Smooth muscle cell of bladder (primary cell): ENCODE results near the gene SHBG. TPM values are rescaled to one million over a fixed set of nuclear protein-coding genes. Genes with fewer than 3 reads are reported as not detected.

Experiments used
- total RNA-seq: library from RNA; depleted of rRNA; stranded (reverse); fragments of >200 nt; gene quantifications from 2 replicates; pipeline ENCODE4 v1.2.3, GENCODE V29; 2014

SHBG gene
- total RNA-seq = 0.57 and 148 TPM in 2 replicates

GRCh38 chr17:7629939-7630571 lies at the start of gene SHBG:
SHBG (plus strand) TSS chr17:7630135; CDS start chr17:7630173, 38 bp downstream.

GRCh38 chr17:7583253-7584109 lies 46.5 kb upstream of the SHBG start, which contains the start of gene MPDU1:
MPDU1 (plus strand) TSS chr17:7583852; CDS start chr17:7583863, 11 bp downstream.

GRCh38 chr17:7589891-7590691 lies 39.8 kb upstream of the SHBG start, which contains the start of gene SOX15:
SOX15 (minus strand) TSS chr17:7590094; CDS start chr17:7589676, 418 bp downstream.

GRCh38 chr17:7614425-7615264 lies 15.3 kb upstream of the SHBG start, which contains the start of gene FXR2:
FXR2 (minus strand) TSS chr17:7614897; CDS start chr17:7614532, 365 bp downstream.

GRCh38 chr17:7627250-7628121 lies 2.4 kb upstream of the SHBG start, which contains the start of gene SAT2:
SAT2 (minus strand) TSS chr17:7627821; CDS start chr17:7627635, 186 bp downstream.

GRCh38 chr17:7650509-7651096 lies 20.7 kb downstream of the SHBG start, which contains the start of gene ATP1B2:
ATP1B2 (plus strand) TSS chr17:7650926; CDS start chr17:7651519, 593 bp downstream.

Other genes with a start within 250 kb of the SHBG start
- 0.37 and 0.57 TPM in 2 replicates for gene TNK1, start 249.0 kb upstream of the SHBG start, total RNA-seq
- gene PLSCR3, start 235.6 kb upstream of the SHBG start, total RNA-seq = 13.9 and 14.4 TPM in 2 replicates
- 105 and 158 TPM in 2 replicates for gene TMEM256, start 226.0 kb upstream of the SHBG start, total RNA-seq
- gene NLGN2, start 222.3 kb upstream of the SHBG start, total RNA-seq = 4.1 and 6.3 TPM in 2 replicates
- not detected in 2 replicates for gene SPEM1, start 209.8 kb upstream of the SHBG start, total RNA-seq
- not detected in 2 replicates for gene SPEM2, start 204.5 kb upstream of the SHBG start, total RNA-seq
- not detected in 2 replicates for gene SPEM3, start 201.3 kb upstream of the SHBG start, total RNA-seq
- 0.71 and 0.74 TPM in 2 replicates for gene TMEM102, start 194.7 kb upstream of the SHBG start, total RNA-seq
- 0.71 and 3.4 TPM in 2 replicates for gene FGF11, start 190.6 kb upstream of the SHBG start, total RNA-seq
- gene CHRNB1, start 185.1 kb upstream of the SHBG start, total RNA-seq = 5.9 and 7.3 TPM in 2 replicates
- gene ZBTB4, start 150.5 kb upstream of the SHBG start, total RNA-seq = 14.8 and 19.0 TPM in 2 replicates
- gene SLC35G6, start 148.7 kb upstream of the SHBG start, total RNA-seq = not detected in 2 replicates
- gene POLR2A, start 145.8 kb upstream of the SHBG start, total RNA-seq = 65.1 and 79.0 TPM in 2 replicates
- gene TNFSF12, start 81.1 kb upstream of the SHBG start, total RNA-seq = 2.1 and 4.4 TPM in 2 replicates
- gene TNFSF13, start 71.4 kb upstream of the SHBG start, total RNA-seq = 0.71 and 0.74 TPM in 2 replicates
- 61.0 and 67.3 TPM in 2 replicates for gene SENP3, start 68.2 kb upstream of the SHBG start, total RNA-seq
- 11.2 and 16.3 TPM in 2 replicates for gene CD68, start 50.5 kb upstream of the SHBG start, total RNA-seq
- gene MPDU1, start 46.3 kb upstream of the SHBG start, total RNA-seq = 54.0 and 54.8 TPM in 2 replicates
- gene SOX15, start 40.0 kb upstream of the SHBG start, total RNA-seq = 0.14 and 0.18 TPM in 2 replicates
- gene FXR2, start 15.2 kb upstream of the SHBG start, total RNA-seq = 41.4 and 45.7 TPM in 2 replicates
- gene SAT2, start 2.3 kb upstream of the SHBG start, total RNA-seq = 52.7 and 54.0 TPM in 2 replicates
- not detected in 2 replicates for gene ATP1B2, start 20.8 kb downstream of the SHBG start, total RNA-seq
- 16.9 and 18.7 TPM in 2 replicates for gene TP53, start 57.4 kb downstream of the SHBG start, total RNA-seq
- gene WRAP53, start 58.3 kb downstream of the SHBG start, total RNA-seq = 3.1 and 3.4 TPM in 2 replicates
- gene EFNB3, start 75.1 kb downstream of the SHBG start, total RNA-seq = 0.09 and 0.28 TPM in 2 replicates
- gene DNAH2, start 87.6 kb downstream of the SHBG start, total RNA-seq = 0.57 and 1.8 TPM in 2 replicates
- gene KDM6B, start 204.1 kb downstream of the SHBG start, total RNA-seq = 4.8 and 7.7 TPM in 2 replicates
- 0.14 and 0.28 TPM in 2 replicates for gene TMEM88, start 224.9 kb downstream of the SHBG start, total RNA-seq
- 96.1 and 113 TPM in 2 replicates for gene NAA38, start 227.4 kb downstream of the SHBG start, total RNA-seq
- 6.0 and 8.2 TPM in 2 replicates for gene CYB5D1, start 227.9 kb downstream of the SHBG start, total RNA-seq